NCI-H524 treated with DMSO at 0.1 percent for 48 hours (cell line): ENCODE results near the gene ONECUT2.
A peak's percentile ranks its signal among the peaks of the same experiment; 100 is the strongest.

Experiments
- DNase-seq: peaks from one replicate; lab custom pipeline; 2025; lab: John Stamatoyannopoulos, UW

ONECUT2 gene

GRCh38 chr18:57431467-57432080 lies 3.6 kb upstream of the ONECUT2 start:
- no peak for DNase-seq

- no peak for DNase-seq
Observed at GRCh38 chr18:57432140-57432539, 3.0 kb upstream of the ONECUT2 start.

GRCh38 chr18:57432751-57433400 lies 2.3 kb upstream of the ONECUT2 start:
- peak; percentile 41 for DNase-seq

GRCh38 chr18:57433482-57433881 lies 1.7 kb upstream of the ONECUT2 start:
- no peak for DNase-seq

GRCh38 chr18:57433934-57434535 lies 1.1 kb upstream of the ONECUT2 start:
- peak; percentile 18 for DNase-seq

- DNase-seq: no peak
Observed at GRCh38 chr18:57435846-57436190, 644 bp downstream of the ONECUT2 start.

- DNase-seq: no peak
Observed at GRCh38 chr18:57436191-57436964, 1.2 kb downstream of the ONECUT2 start.

- no peak for DNase-seq
Observed at GRCh38 chr18:57436965-57437333, 1.8 kb downstream of the ONECUT2 start.

- DNase-seq: no peak
Observed at GRCh38 chr18:57437402-57437765, 2.2 kb downstream of the ONECUT2 start.

- DNase-seq: peak; percentile 63
Observed at GRCh38 chr18:57437766-57438671, 2.8 kb downstream of the ONECUT2 start.

- DNase-seq: peak; percentile 12
Observed at GRCh38 chr18:57438743-57439608, 3.8 kb downstream of the ONECUT2 start.

GRCh38 chr18:57439609-57439968 lies 4.4 kb downstream of the ONECUT2 start:
- DNase-seq: no peak

- DNase-seq: no peak
Observed at GRCh38 chr18:57439985-57440330, 4.8 kb downstream of the ONECUT2 start.

GRCh38 chr18:57440331-57441070 lies 5.3 kb downstream of the ONECUT2 start:
- no peak for DNase-seq

GRCh38 chr18:57441071-57441794 lies 6.1 kb downstream of the ONECUT2 start:
- DNase-seq: no peak

GRCh38 chr18:57443247-57443646 lies 8.1 kb downstream of the ONECUT2 start:
- DNase-seq: no peak

GRCh38 chr18:57443702-57444101 lies 8.5 kb downstream of the ONECUT2 start:
- DNase-seq: no peak

GRCh38 chr18:57444301-57444759 lies 9.2 kb downstream of the ONECUT2 start:
- DNase-seq: no peak

GRCh38 chr18:57445488-57446319 lies 10.5 kb downstream of the ONECUT2 start:
- no peak for DNase-seq
